ENCODE results near the gene ZBTB8A. TPM values are rescaled to one million over a fixed set of nuclear protein-coding genes. Genes with fewer than 3 reads are reported as not detected.
A peak's percentile ranks its signal among the peaks of the same experiment; 100 is the strongest.

The ZBTB8A gene
- total RNA-seq, 4 donors from 2014 or later = 2.4 to 6.1 (median 2.8) TPM

- H3K4me3 ChIP-seq = no peak overlapping the region
- peaks cover 0 to 3% (median 3%) of the 10 kb centered on the region in 3 donors for H3K4me1 ChIP-seq
- H3K27me3 ChIP-seq = no peaks in the 10 kb centered on the region
- intact Hi-C loops (cut with DNase I) = no loop called here
- no peak for DNase-seq
- TF ChIP-seq CTCF (IDR thresholded peaks at IDR 0.05) (no peak), POLR2A (IDR thresholded peaks at IDR 0.05) (no peak)
- H3K36me3 ChIP-seq = peaks cover 0 to 8% (median 0%) of the 10 kb centered on the region in 3 donors
- H3K27ac ChIP-seq = no peak overlapping the region
- no peaks in the 10 kb centered on the region for H3K9me3 ChIP-seq
- WGBS, 2 donors = 71 to 93% methylated on average over 1 to 3 of the region's 11 CpGs
These were observed 67.5 kb downstream of the ZBTB8A start for GRCh38 chr1:32606565-32607371.

GRCh38 chr1:32609180-32609579, 70.0 kb downstream of the ZBTB8A start:
- TF ChIP-seq POLR2A (IDR thresholded peaks at IDR 0.05) (no peak), CTCF (IDR thresholded peaks at IDR 0.05) (no peak)
- Histone ChIP-seq H3K27me3 (no peaks in the 10 kb centered on the region), H3K4me1 (peaks cover 6 to 14% (median 11%) of the 10 kb centered on the region in 3 donors), H3K36me3 (peaks cover 0 to 8% (median 0%) of the 10 kb centered on the region in 3 donors), H3K9me3 (no peaks in the 10 kb centered on the region), H3K4me3 (no peak overlapping the region), H3K27ac (no peak overlapping the region)
- DNase-seq = no peak
- 89 to 91% methylated on average over 4 of the region's 4 CpGs for WGBS, 2 donors
- intact Hi-C loops (cut with DNase I) = no loop called here

GRCh38 chr1:32611859-32612188, 72.6 kb downstream of the ZBTB8A start:
- peaks cover 6 to 14% (median 11%) of the 10 kb centered on the region in 3 donors for H3K4me1 ChIP-seq
- no peaks in the 10 kb centered on the region for H3K9me3 ChIP-seq
- intact Hi-C loops (cut with DNase I) = no loop called here
- TF ChIP-seq POLR2A (IDR thresholded peaks at IDR 0.05) (no peak), CTCF (IDR thresholded peaks at IDR 0.05) (no peak)
- peak overlapping the region; percentile 25 to 64 (median 46) for H3K4me3 ChIP-seq
- 8 to 18% methylated on average over 10 to 12 of the region's 12 CpGs for WGBS, 2 donors
- H3K27ac ChIP-seq = peak overlapping the region in 2 of 4 donors; percentile 17 to 33
- no peaks in the 10 kb centered on the region for H3K27me3 ChIP-seq
- DNase-seq = no peak
- peaks cover 0 to under 1% (median 0%) of the 10 kb centered on the region in 3 donors for H3K36me3 ChIP-seq

- Histone ChIP-seq H3K27me3 (no peaks in the 10 kb centered on the region), H3K9me3 (no peaks in the 10 kb centered on the region), H3K36me3 (no peaks in the 10 kb centered on the region), H3K4me3 (peak overlapping the region; percentile 25 to 64 (median 46)), H3K27ac (peak overlapping the region in 2 of 4 donors; percentile 17 to 33), H3K4me1 (peaks cover 6 to 14% (median 11%) of the 10 kb centered on the region in 3 donors)
- intact Hi-C loops (cut with DNase I) = no loop called here
- DNase-seq = peak; percentile 16
- 8 to 23% methylated on average over 6 to 9 of the region's 35 CpGs for WGBS, 2 donors
- TF ChIP-seq CTCF (IDR thresholded peaks at IDR 0.05) (peak in 5 of 6 experiments; percentile 11 to 40 (median 23)), POLR2A (IDR thresholded peaks at IDR 0.05) (no peak)
These were observed 73.1 kb downstream of the ZBTB8A start for GRCh38 chr1:32612189-32612881.

GRCh38 chr1:32613472-32613871, 74.2 kb downstream of the ZBTB8A start:
- no peak for TF ChIP-seq CTCF (IDR thresholded peaks at IDR 0.05)
- no peak for TF ChIP-seq POLR2A (IDR thresholded peaks at IDR 0.05)
- H3K27me3 ChIP-seq = no peaks in the 10 kb centered on the region
- H3K4me1 ChIP-seq = peaks cover 6 to 14% (median 11%) of the 10 kb centered on the region in 3 donors
- intact Hi-C loops (cut with DNase I) = no loop called here
- H3K4me3 ChIP-seq = no peak overlapping the region
- H3K9me3 ChIP-seq = no peaks in the 10 kb centered on the region
- WGBS, 2 donors = 83 to 85% methylated on average over 4 to 5 of the region's 5 CpGs
- no peak overlapping the region for H3K27ac ChIP-seq
- DNase-seq = no peak
- no peaks in the 10 kb centered on the region for H3K36me3 ChIP-seq
